ENCODE results near the gene GALNT1. TPM values are rescaled to one million over a fixed set of nuclear protein-coding genes. Genes with fewer than 3 reads are reported as not detected.

GALNT1 gene
- total RNA-seq, 1 experiment from 2014 or later: 80.1 TPM

GRCh38 chr18:35740656-35741055 lies 159.1 kb downstream of the GALNT1 start:
- no peak overlapping the region for H3K27ac Mint-ChIP-seq
- ChIA-PET POLR2A (no interaction called here), CTCF (no interaction called here)
- peaks cover 17% of the 10 kb centered on the region for H3K4me1 Mint-ChIP-seq
- H3K4me3 Mint-ChIP-seq: no peak overlapping the region
- TF ChIP-seq, protein P1, sequence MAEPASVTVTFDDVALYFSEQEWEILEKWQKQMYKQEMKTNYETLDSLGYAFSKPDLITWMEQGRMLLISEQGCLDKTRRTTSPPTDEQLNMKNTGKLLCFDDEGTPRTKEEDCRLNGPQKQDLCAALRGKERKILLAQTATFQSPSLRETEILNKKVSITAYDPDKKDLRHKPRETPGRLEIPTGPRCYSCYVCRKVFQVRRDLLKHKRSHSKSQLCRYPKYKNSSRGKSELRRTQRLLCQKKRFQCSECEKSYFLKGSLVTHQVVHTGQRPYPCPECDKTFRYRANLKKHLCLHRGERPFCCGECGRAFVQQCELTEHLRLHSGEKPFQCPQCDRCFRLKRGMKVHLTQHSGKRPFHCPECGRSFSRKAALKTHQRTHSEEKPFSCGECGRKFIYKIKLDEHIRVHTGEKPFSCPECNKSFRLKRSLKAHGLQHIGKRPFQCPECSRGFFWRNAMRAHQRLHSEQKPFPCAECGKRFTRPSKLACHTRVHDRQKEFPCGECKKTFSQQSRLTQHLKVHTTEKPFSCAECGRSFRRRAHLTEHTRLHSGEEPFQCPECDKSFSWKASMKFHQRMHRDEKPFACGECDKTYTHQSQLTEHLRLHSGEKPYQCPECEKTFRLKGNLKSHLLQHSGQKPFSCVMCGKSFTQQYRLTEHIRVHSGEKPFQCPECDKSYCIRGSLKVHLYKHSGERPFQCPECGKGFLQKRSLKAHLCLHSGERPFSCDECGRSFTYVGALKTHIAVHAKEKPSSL (CRISPR knock-in tag; conservative IDR thresholded peaks at IDR 0.05): no peak
- no peak for TF ChIP-seq ZNF219 (CRISPR knock-in tag; IDR thresholded peaks at IDR 0.05; ENCODE audit: borderline replicate concordance)
- no peak for TF ChIP-seq FOXP4 (CRISPR knock-in tag; IDR thresholded peaks at IDR 0.05)
- no peak for TF ChIP-seq SP1 (CRISPR knock-in tag; conservative IDR thresholded peaks at IDR 0.05)
- TF ChIP-seq SMAD4 (CRISPR knock-in tag; IDR thresholded peaks at IDR 0.05): no peak
- TF ChIP-seq, protein P2, sequence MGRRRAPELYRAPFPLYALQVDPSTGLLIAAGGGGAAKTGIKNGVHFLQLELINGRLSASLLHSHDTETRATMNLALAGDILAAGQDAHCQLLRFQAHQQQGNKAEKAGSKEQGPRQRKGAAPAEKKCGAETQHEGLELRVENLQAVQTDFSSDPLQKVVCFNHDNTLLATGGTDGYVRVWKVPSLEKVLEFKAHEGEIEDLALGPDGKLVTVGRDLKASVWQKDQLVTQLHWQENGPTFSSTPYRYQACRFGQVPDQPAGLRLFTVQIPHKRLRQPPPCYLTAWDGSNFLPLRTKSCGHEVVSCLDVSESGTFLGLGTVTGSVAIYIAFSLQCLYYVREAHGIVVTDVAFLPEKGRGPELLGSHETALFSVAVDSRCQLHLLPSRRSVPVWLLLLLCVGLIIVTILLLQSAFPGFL (CRISPR knock-in tag; IDR thresholded peaks at IDR 0.05; ENCODE audit: borderline replicate concordance): no peak
- TF ChIP-seq, protein P3, sequence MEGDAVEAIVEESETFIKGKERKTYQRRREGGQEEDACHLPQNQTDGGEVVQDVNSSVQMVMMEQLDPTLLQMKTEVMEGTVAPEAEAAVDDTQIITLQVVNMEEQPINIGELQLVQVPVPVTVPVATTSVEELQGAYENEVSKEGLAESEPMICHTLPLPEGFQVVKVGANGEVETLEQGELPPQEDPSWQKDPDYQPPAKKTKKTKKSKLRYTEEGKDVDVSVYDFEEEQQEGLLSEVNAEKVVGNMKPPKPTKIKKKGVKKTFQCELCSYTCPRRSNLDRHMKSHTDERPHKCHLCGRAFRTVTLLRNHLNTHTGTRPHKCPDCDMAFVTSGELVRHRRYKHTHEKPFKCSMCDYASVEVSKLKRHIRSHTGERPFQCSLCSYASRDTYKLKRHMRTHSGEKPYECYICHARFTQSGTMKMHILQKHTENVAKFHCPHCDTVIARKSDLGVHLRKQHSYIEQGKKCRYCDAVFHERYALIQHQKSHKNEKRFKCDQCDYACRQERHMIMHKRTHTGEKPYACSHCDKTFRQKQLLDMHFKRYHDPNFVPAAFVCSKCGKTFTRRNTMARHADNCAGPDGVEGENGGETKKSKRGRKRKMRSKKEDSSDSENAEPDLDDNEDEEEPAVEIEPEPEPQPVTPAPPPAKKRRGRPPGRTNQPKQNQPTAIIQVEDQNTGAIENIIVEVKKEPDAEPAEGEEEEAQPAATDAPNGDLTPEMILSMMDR (IDR thresholded peaks at IDR 0.05): no peak
- no peak for TF ChIP-seq NR1H2 (CRISPR knock-in tag; IDR thresholded peaks at IDR 0.05)
- TF ChIP-seq FOXK1 (CRISPR knock-in tag; IDR thresholded peaks at IDR 0.05): no peak
- TF ChIP-seq AR (CRISPR knock-in tag; IDR thresholded peaks at IDR 0.05): no peak
- no peak for TF ChIP-seq ATF1 (CRISPR knock-in tag; IDR thresholded peaks at IDR 0.05)
- TF ChIP-seq, protein P4, sequence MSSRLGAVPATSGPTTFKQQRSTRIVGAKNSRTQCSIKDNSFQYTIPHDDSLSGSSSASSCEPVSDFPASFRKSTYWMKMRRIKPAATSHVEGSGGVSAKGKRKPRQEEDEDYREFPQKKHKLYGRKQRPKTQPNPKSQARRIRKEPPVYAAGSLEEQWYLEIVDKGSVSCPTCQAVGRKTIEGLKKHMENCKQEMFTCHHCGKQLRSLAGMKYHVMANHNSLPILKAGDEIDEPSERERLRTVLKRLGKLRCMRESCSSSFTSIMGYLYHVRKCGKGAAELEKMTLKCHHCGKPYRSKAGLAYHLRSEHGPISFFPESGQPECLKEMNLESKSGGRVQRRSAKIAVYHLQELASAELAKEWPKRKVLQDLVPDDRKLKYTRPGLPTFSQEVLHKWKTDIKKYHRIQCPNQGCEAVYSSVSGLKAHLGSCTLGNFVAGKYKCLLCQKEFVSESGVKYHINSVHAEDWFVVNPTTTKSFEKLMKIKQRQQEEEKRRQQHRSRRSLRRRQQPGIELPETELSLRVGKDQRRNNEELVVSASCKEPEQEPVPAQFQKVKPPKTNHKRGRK (CRISPR knock-in tag; IDR thresholded peaks at IDR 0.05; ENCODE audit: borderline replicate concordance): no peak
- TF ChIP-seq, protein P5, sequence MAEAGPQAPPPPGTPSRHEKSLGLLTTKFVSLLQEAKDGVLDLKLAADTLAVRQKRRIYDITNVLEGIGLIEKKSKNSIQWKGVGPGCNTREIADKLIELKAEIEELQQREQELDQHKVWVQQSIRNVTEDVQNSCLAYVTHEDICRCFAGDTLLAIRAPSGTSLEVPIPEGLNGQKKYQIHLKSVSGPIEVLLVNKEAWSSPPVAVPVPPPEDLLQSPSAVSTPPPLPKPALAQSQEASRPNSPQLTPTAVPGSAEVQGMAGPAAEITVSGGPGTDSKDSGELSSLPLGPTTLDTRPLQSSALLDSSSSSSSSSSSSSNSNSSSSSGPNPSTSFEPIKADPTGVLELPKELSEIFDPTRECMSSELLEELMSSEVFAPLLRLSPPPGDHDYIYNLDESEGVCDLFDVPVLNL (CRISPR knock-in tag; IDR thresholded peaks at IDR 0.05; ENCODE audit: borderline replicate concordance, low read depth): no peak
- TF ChIP-seq SMAD3 (CRISPR knock-in tag; IDR thresholded peaks at IDR 0.05; ENCODE audit: borderline replicate concordance): no peak
- H3K36me3 Mint-ChIP-seq: peaks cover 21% of the 10 kb centered on the region
- H3K27me3 Mint-ChIP-seq (ENCODE audit: low read depth): no peaks in the 10 kb centered on the region
- ATAC-seq (no peak), DNase-seq (ENCODE audit: low spot score) (no peak)
- H3K9me3 Mint-ChIP-seq: peaks cover 47% of the 10 kb centered on the region

Measured in WTC11 (cell line).